ENCODE results near the gene TRAPPC3L.

Gene TRAPPC3L

DNA sequence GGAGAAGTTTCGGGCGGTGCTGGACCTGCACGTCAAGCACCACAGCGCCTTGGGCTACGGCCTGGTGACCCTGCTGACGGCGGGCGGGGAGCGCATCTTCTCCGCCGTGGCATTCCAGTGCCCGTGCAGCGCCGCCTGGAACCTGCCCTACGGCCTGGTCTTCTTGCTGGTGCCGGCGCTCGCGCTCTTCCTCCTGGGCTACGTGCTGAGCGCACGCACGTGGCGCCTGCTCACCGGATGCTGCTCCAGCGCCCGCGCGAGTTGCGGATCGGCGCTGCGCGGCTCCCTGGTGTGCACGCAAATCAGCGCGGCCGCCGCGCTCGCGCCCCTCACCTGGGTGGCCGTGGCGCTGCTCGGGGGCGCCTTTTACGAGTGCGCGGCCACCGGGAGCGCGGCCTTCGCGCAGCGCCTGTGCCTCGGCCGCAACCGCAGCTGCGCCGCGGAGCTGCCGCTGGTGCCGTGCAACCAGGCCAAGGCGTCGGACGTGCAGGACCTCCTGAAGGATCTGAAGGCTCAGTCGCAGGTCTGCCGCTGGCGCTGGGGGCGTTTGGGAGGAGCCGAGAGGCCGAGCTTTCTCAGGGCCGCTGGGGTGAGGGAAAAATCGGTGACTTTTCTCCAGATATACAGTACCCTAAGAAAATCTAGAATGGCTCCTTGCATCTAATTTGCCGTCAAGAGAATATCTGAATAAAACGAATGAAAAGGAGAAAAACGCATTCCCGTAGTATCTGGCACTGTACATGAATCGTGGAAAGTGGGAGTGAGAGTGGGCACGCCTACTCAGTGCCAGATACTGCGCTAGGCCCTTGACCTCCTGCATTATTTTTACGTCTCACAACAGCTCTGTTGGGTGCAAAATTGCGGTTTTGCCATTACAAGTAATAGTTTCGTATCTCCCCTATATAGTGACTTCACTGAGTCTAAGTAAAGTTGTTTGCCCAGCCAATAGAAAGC lies 83.3 kb downstream of the TRAPPC3L start:
- DNase-seq (ENCODE audit: low read depth): no peak

DNA sequence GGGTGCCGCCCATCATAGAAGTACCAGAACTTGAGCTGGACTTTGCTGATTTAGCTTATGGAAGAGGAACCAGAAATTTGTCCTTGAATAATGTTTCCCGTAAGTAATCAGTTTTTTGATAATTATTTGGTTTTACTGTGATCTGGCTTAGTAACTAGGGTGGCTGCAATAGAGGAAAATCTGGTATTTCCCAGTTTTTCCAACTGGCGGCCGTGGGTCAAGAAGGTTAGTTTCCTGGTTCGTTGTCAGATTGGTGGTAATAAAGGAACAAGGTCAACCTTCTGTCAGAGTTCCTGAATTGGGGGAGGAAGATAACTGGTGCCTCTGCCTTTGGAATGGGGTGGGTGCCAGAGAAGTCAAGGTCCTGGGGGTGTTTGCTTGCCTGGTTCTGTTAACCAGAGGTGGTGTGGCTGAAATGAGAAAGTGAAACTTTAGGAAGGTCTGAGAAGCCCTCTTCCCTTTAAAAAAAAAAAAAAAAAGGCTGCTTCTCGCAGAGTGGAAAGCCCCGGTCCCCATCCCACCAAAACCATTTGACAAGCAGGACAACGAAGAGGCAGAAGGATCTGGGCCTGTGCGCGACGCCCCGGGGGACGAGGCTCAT lies 84.1 kb downstream of the TRAPPC3L start, which contains the start of gene CALHM6:
TSS of gene CALHM6 (plus strand) at position 45 of the 601 bp plus-strand sequence. CDS start at position 600, 555 bp downstream.
- TF ChIP-seq, protein P1, sequence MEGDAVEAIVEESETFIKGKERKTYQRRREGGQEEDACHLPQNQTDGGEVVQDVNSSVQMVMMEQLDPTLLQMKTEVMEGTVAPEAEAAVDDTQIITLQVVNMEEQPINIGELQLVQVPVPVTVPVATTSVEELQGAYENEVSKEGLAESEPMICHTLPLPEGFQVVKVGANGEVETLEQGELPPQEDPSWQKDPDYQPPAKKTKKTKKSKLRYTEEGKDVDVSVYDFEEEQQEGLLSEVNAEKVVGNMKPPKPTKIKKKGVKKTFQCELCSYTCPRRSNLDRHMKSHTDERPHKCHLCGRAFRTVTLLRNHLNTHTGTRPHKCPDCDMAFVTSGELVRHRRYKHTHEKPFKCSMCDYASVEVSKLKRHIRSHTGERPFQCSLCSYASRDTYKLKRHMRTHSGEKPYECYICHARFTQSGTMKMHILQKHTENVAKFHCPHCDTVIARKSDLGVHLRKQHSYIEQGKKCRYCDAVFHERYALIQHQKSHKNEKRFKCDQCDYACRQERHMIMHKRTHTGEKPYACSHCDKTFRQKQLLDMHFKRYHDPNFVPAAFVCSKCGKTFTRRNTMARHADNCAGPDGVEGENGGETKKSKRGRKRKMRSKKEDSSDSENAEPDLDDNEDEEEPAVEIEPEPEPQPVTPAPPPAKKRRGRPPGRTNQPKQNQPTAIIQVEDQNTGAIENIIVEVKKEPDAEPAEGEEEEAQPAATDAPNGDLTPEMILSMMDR (conservative IDR thresholded peaks at IDR 0.05; ENCODE audit: low read depth, low read length): no peak
- H3K4me3 ChIP-seq (ENCODE audit: low read length): peak within 1 kb of the TSS; percentile 31
- no peak for DNase-seq (ENCODE audit: low read depth)

More for the DNA sequence above, 83.3 kb downstream of the TRAPPC3L start:
- H3K4me3 ChIP-seq (ENCODE audit: low read length): peak overlapping the region; percentile 31
- TF ChIP-seq, protein P1 (conservative IDR thresholded peaks at IDR 0.05; ENCODE audit: low read depth, low read length): no peak

DNA sequence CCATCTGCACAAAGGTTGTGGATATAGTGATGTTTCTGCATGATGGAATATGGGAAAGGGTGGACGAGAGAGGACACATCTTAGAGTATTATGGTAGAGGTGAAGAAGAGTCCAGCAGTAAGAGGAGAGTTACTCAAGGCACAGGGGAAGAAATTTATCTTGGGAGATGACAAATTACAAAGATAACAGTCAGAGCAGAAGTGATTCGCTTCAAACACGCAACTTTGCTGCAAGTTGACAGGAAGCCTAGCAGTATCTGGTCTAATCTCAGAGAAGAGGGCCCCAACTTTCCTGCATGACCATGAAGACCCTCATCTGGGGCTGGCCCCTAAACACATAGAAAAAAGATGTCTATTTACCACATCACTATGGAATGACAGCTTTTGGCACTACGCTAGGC lies 85.6 kb downstream of the TRAPPC3L start:
- no peak overlapping the region for H3K4me3 ChIP-seq (ENCODE audit: low read length)
- TF ChIP-seq, protein P1 (conservative IDR thresholded peaks at IDR 0.05; ENCODE audit: low read depth, low read length): no peak
- no peak for DNase-seq (ENCODE audit: low read depth)

DNA sequence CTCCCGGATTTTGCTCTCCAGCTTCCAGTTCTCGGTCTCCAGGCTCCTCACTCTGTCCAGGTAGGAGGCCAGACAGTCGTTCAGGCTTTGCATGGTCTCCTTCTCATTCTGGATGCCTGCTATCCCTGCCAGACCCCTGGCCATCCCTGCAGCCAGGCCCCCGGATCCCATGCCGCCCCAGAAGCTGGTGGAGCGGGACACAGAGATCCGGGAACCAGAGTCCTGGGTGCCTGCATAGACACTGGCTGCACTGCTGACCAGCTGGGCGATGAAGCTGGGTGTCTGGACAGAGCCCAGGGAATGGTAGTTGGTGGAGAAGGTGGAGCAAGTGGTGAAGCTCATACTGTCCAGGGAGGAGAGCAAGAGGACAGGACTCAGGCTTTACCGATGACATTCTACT lies 87.2 kb downstream of the TRAPPC3L start:
- TF ChIP-seq, protein P1 (conservative IDR thresholded peaks at IDR 0.05; ENCODE audit: low read depth, low read length): no peak
- H3K4me3 ChIP-seq (ENCODE audit: low read length): no peak overlapping the region
- no peak for DNase-seq (ENCODE audit: low read depth)

DNA sequence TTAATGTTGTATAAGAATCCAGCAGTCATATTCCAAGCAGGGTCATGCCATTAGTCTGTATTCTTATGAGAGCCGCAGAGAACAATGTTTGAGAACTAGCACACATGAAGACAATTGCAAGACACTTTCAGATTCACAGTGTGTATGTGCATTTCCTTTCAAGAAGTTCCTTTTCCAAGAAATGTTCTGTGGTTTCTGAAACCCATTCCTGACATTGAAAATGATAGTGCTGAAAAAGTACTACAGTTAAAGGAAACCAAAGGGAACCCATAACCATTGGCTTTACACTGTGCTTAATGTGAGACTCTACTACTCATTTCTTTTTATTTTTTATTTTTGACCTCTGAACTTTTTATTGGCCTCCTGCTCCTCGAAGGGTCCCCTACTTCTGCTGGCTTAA lies 88.6 kb downstream of the TRAPPC3L start:
- no peak for DNase-seq (ENCODE audit: low read depth)
- TF ChIP-seq, protein P1 (conservative IDR thresholded peaks at IDR 0.05; ENCODE audit: low read depth, low read length): no peak
- no peak overlapping the region for H3K4me3 ChIP-seq (ENCODE audit: low read length)

DNA sequence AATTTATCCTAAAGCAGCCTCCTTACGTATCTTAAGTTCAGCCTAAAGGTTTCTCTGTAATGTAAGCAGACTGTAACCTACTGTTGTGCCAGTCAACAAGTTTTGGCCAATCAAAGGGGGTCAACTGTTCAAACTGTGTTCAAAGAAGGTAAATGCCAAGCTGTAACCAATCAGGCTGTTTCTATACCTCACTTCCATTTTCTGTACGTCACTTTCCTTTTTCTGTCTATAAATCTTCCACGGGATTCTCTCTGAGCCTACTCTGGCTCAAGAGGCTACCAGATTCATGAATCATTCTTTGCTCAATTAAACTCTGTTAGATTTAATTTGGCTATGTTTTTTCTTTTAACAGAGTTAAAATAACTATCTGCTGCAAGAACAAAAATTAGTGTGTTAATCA lies 89.4 kb downstream of the TRAPPC3L start:
- H3K4me3 ChIP-seq (ENCODE audit: low read length): no peak overlapping the region
- DNase-seq (ENCODE audit: low read depth): no peak
- TF ChIP-seq, protein P1 (conservative IDR thresholded peaks at IDR 0.05; ENCODE audit: low read depth, low read length): no peak
